Heart right ventricle (tissue), 16 donors: Measurements from ENCODE around the gene TNFRSF21. TPM values are rescaled to one million over a fixed set of nuclear protein-coding genes. Genes with fewer than 3 reads are reported as not detected.
"Not testable (repeated sequence)": the region's sequence is repeated elsewhere in the genome, so short reads cannot be mapped to it uniquely, and the experiment has no call there.

Source experiments
- ATAC-seq, 8 donors: fragments of 200-7000 bp; cut with Tn5 transposase; one replicate each; pipeline ENCODE4 v1.9.1; 2020; ENCODE audit warnings: mild to moderate bottlenecking in 8 of 8, moderate library complexity in 8 of 8, moderate number of reproducible peaks in 1 of 8
- DNase-seq, 2 donors: peaks; one replicate each; pipeline ENCODE4 v3.0.0-alpha.2; 2020
- H3K27ac ChIP-seq, 10 donors: fragments of 200-600 bp; sonication (generic) in 2 of 10; one replicate each; pipeline versions ENCODE4 v1.5.0 to v1.8.0; 2020 to 2022; ENCODE audit warnings: mild to moderate bottlenecking in 3 of 10
- H3K27me3 ChIP-seq, 7 donors: fragments of 200-600 bp; one replicate each; pipeline ENCODE4 v1.8.0; 2021 to 2022; ENCODE audit warnings: mild to moderate bottlenecking in 2 of 7
- H3K36me3 ChIP-seq, 9 donors: fragments of 200-600 bp; sonication (generic) in 1 of 9; one replicate each; pipeline versions ENCODE4 v1.5.0 to v1.8.0; 2020 to 2022; ENCODE audit warnings: mild to moderate bottlenecking in 2 of 9
- H3K4me1 ChIP-seq, 9 donors: fragments of 200-600 bp; sonication (generic) in 1 of 9; one replicate each; pipeline versions ENCODE4 v1.5.0 to v1.8.0; 2020 to 2022; ENCODE audit warnings: mild to moderate bottlenecking in 4 of 9
- H3K4me3 ChIP-seq, 10 donors: fragments of 200-600 bp; sonication (generic) in 2 of 10; one replicate each; pipeline versions ENCODE4 v1.5.0 to v1.8.0; 2020 to 2022; ENCODE audit warnings: mild to moderate bottlenecking in 7 of 10, moderate library complexity in 2 of 10
- H3K9me3 ChIP-seq, 11 donors: fragments of 200-600 bp in 10 of 11; sonication (generic) in 2 of 11; one replicate each; pipeline versions ENCODE4 v1.5.0 to v1.8.0; 2013 to 2022; ENCODE audit warnings: mild to moderate bottlenecking in 2 of 11, control low read depth in 1 of 11, moderate library complexity in 1 of 11
- CTCF ChIP-seq, 9 donors: fragments of 200-600 bp; sonication (generic) in 2 of 9; IDR thresholded peaks; one replicate each; pipeline versions ENCODE4 v1.5.0 to v1.8.0; 2021 to 2022; ENCODE audit warnings: antibody characterized with exemption in 9 of 9, mild to moderate bottlenecking in 5 of 9, moderate library complexity in 1 of 9
- WGBS, 2 donors: extraction: QIAGEN DNeasy Blood & Tissue Kit; methylation state at CpG; one replicate each; pipeline ENCODE4 v1.1.7; 2013; ENCODE audit warnings: inconsistent platforms in 1 of 2; 5-methylcytosine and 5-hydroxymethylcytosine counted together
- intact Hi-C, 10 donors: fragments of 100-400 bp; cut with DNase I; formaldehyde crosslinking; loops; one replicate each; pipeline versions ENCODE4 v1.11.1 to v1.14.2; 2022
- polyA plus RNA-seq, 2 donors: library from polyadenylated mRNA; stranded (reverse); fragments of 200-250 nt; gene quantifications; one replicate each; pipeline ENCODE4 v1.2.3, GENCODE V29; 2013
- total RNA-seq, 10 donors: library from RNA; stranded (reverse); fragmentation: NEBNext Ultra II Directional in 3 of 10; extraction: Animal tissue kit (Norgen Biotek cat#: 25700) in 3 of 10; gene quantifications; one replicate each; pipeline versions ENCODE4 v1.2.1 to v1.2.4, GENCODE V29; 2021 to 2023
- donor health status: Arrhythmogenic right ventricular cardiomyopathy.
- donor health status: ischemic (EF 13 %, LVEDD 7.1; RV severe dilation, severe dysfunction).
- donor health status: healthy with polysubstance abuse.
- donor health status: DM: no; HTN: yes; CAD: no.
- donor health status: DM: no; HTN: no; CAD: no.
- donor health status: ischemic (EF 25% LVEDD 6.9; RV normal size, moderate dysfunction).
- donor health status: ischemic (EF 25% LVEDD 5.7; RV mildly dilated, moderate dysfunction).
- donor health status: healthy.
- donor health status: DM: yes; HTN: yes; CAD: no.
- donor health status: Ischemic cardiomyopathy.
- donor health status: ischemic (EF 35%, LVEDD 5.7; RV mildly dilated, moderate dysfunction).
- donor health status: nonischemic (EF 11% LVEDD 7.7; RV severe dilation, severe dysfunction).
- donor health status: DM: yes; HTN: yes; CAD: no.
- donor health status: PGD.
- donor health status: ischemic (EF 29% LVEDD 5.4; RV normal size, mild dysfunction).
- donor health status: nonischemic (EF 23%, LVEDD 6.1; RV moderate dilation, normal function).

The TNFRSF21 gene
- total and polyA plus RNA-seq, 12 donors: 3.8 to 12.8 (median 6.0) TPM

DNA sequence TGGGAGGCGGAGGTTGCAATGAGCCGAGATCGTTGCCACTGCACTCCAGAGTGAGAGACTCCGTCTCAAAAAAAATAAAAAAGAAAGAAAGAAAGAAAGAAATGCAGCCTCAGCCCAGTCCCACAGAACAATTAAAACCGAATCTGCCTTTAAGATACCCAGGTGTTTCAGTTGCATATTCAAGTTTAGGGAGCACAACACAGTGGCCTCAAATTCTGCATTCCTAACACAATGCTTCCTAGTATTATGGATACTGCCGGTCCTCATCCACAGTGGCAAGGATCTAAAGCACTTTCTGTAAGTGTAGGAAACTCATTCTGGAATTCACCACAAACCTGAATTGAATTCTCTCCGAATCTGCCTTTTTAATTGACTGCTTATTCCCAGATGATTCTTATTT is 80.5 kb downstream of the TNFRSF21 start:
- DNase-seq (no peak), ATAC-seq (no peak)
- Histone ChIP-seq H3K27me3 (peaks cover 0 to 4% (median 0%) of the 10 kb centered on the region in 7 donors), H3K36me3 (peaks cover 0 to 17% (median 0%) of the 10 kb centered on the region in 9 donors), H3K27ac (no peak overlapping the region), H3K4me1 (peaks cover 0 to 9% (median 0%) of the 10 kb centered on the region in 9 donors), H3K4me3 (no peak overlapping the region), H3K9me3 (peaks cover 0 to 5% (median 0%) of the 10 kb centered on the region in 11 donors)
- intact Hi-C loops: no loop called here
- WGBS, 2 donors: 92 to 95% methylated on average over 7 of the region's 7 CpGs
- no peak for TF ChIP-seq CTCF (IDR thresholded peaks at IDR 0.05)

- ATAC-seq, intact Hi-C loops, DNase-seq, H3K27ac ChIP-seq, H3K4me3 ChIP-seq, H3K9me3 ChIP-seq, H3K4me1 ChIP-seq, H3K27me3 ChIP-seq: not testable (repeated sequence)
- H3K36me3 ChIP-seq: peaks cover 0 to 15% (median 0%) of the 10 kb centered on the region in 9 donors
- WGBS, 2 donors: 94% methylated on average over 3 of the region's 3 CpGs
Measured at GRCh38 chr6:47228093-47228492, 81.6 kb downstream of the TNFRSF21 start.

- H3K27me3 ChIP-seq, intact Hi-C loops, DNase-seq, H3K4me3 ChIP-seq, H3K36me3 ChIP-seq, H3K4me1 ChIP-seq, ATAC-seq, H3K27ac ChIP-seq, H3K9me3 ChIP-seq: not testable (repeated sequence)
Measured at GRCh38 chr6:47223251-47223650, 86.5 kb downstream of the TNFRSF21 start.

- H3K27me3 ChIP-seq: no peaks in the 10 kb centered on the region
- no peak for DNase-seq
- no peak for TF ChIP-seq CTCF (IDR thresholded peaks at IDR 0.05)
- no peaks in the 10 kb centered on the region for H3K36me3 ChIP-seq
- intact Hi-C loops: no loop called here
- H3K9me3 ChIP-seq: peaks cover 0 to 2% (median 0%) of the 10 kb centered on the region in 11 donors
- WGBS, 2 donors: 60 to 66% methylated on average over 9 of the region's 9 CpGs
- no peak overlapping the region for H3K4me3 ChIP-seq
- no peak for ATAC-seq
- H3K27ac ChIP-seq: no peak overlapping the region
- H3K4me1 ChIP-seq: no peaks in the 10 kb centered on the region
Measured at GRCh38 chr6:47221565-47221964, 88.1 kb downstream of the TNFRSF21 start.

DNA sequence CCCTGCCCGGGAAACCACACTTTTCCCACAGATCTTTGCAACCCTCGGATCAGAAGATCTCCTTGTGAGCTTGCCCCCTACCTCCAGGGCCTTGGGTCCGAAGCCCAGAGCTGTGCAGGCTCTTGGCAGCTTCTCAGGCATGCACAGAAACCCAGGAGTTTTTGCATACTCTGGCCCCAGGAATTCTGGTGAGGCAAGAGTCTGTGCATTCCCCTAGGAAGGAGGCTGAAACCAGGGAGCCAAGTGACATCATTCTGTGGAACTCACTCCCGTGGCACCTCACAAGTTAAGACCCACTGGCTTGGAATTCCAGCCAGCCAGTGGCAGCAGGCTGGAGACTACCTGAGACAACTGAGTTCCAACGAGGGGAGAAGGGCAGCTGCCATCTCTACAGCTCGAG is 100.1 kb downstream of the TNFRSF21 start:
- WGBS, 2 donors: 79% methylated on average over 6 of the region's 6 CpGs
- Histone ChIP-seq H3K27me3 (no peaks in the 10 kb centered on the region), H3K9me3 (peaks cover 0 to 19% (median 0%) of the 10 kb centered on the region in 11 donors), H3K4me1 (no peaks in the 10 kb centered on the region), H3K27ac (no peak overlapping the region), H3K4me3 (no peak overlapping the region), H3K36me3 (no peaks in the 10 kb centered on the region)
- DNase-seq (peak in 1 of 2 donors; percentile 5), ATAC-seq (no peak)
- intact Hi-C loops: no loop called here
- TF ChIP-seq CTCF (IDR thresholded peaks at IDR 0.05): no peak
